HepG2 (cell line): Measurements from ENCODE around the gene RHBDD3. TPM values are rescaled to one million over a fixed set of nuclear protein-coding genes. Genes with fewer than 3 reads are reported as not detected.

Experiments used
- ARHGAP35 ChIP-seq: sonication (generic); formaldehyde crosslinking; IDR thresholded peaks from 2 replicates; pipeline ENCODE4 v1.9.0; 2022; ENCODE audit warnings: mild to moderate bottlenecking, inconsistent platforms, moderate library complexity, missing genetic modification reagents, borderline replicate concordance
- FOXJ3 ChIP-seq: sonication (generic); formaldehyde crosslinking; IDR thresholded peaks from 2 replicates; pipeline ENCODE4 v1.4.0; 2020; ENCODE audit warnings: missing genetic modification reagents, mild to moderate bottlenecking, borderline replicate concordance
- KDM5B ChIP-seq: sonication (generic); formaldehyde crosslinking; IDR thresholded peaks from 2 replicates; pipeline ENCODE4 v1.4.0; 2020; ENCODE audit warnings: missing genetic modification reagents, mild to moderate bottlenecking, borderline replicate concordance
- MATR3 ChIP-seq: sonication (generic); formaldehyde crosslinking; IDR thresholded peaks from 2 replicates; pipeline ENCODE4 v1.4.0; 2020; ENCODE audit warnings: missing genetic modification reagents
- NR2F6 ChIP-seq, 2 experiments: IDR thresholded peaks; 2 replicates each; pipeline ENCODE4 v1.6.1; 2016; ENCODE audit warnings: antibody characterized with exemption in 1 of 2, mild to moderate bottlenecking in 1 of 2
- POGZ ChIP-seq: sonication (generic); formaldehyde crosslinking; IDR thresholded peaks from 2 replicates; pipeline ENCODE4 v1.4.0; 2020; ENCODE audit warnings: mild to moderate bottlenecking, missing genetic modification reagents
- SP5 ChIP-seq: IDR thresholded peaks from 2 replicates; pipeline ENCODE4 v1.6.1; 2016; ENCODE audit warnings: low read depth, borderline replicate concordance
- THAP11 ChIP-seq: IDR thresholded peaks from 2 replicates; pipeline ENCODE4 v1.6.1; 2016; ENCODE audit warnings: missing biosample characterization, missing genetic modification reagents
- ZBTB38 ChIP-seq: sonication (generic); formaldehyde crosslinking; IDR thresholded peaks from 2 replicates; pipeline ENCODE4 v1.5.1; 2020; ENCODE audit warnings: mild to moderate bottlenecking, missing genetic modification reagents
- ZBTB42 ChIP-seq: sonication (generic); formaldehyde crosslinking; IDR thresholded peaks from 2 replicates; pipeline ENCODE4 v1.5.0; 2020; ENCODE audit warnings: mild to moderate bottlenecking, missing genetic modification reagents
- ZBTB8A ChIP-seq: sonication (generic); formaldehyde crosslinking; IDR thresholded peaks from 2 replicates; pipeline ENCODE4 v1.4.0; 2020; ENCODE audit warnings: mild to moderate bottlenecking, low read depth, missing genetic modification reagents, borderline replicate concordance
- ZMYM3 ChIP-seq: sonication (generic); formaldehyde crosslinking; IDR thresholded peaks from 2 replicates; pipeline ENCODE4 v1.5.1; 2020; ENCODE audit warnings: mild to moderate bottlenecking, missing genetic modification reagents
- ZNF337 ChIP-seq: sonication (generic); formaldehyde crosslinking; IDR thresholded peaks from 2 replicates; pipeline ENCODE4 v1.5.1; 2020; ENCODE audit warnings: missing genetic modification reagents, low read depth, mild to moderate bottlenecking, borderline replicate concordance
- ZNF546 ChIP-seq: sonication (generic); formaldehyde crosslinking; conservative IDR thresholded peaks from 2 replicates; pipeline ENCODE4 v1.8.1; 2023; ENCODE audit warnings: mild to moderate bottlenecking, missing genetic modification reagents
- polyA plus RNA-seq, 8 experiments: library from polyadenylated mRNA; depleted of rRNA in 3 of 8; stranded (reverse) in 7 of 8; unstranded in 1 of 8; fragments of >200 nt; fragmentation: Illumina TruSeq in 4 of 8; extraction: Trizol in 4 of 8; gene quantifications; 2 replicates each; pipeline versions ENCODE4 v1.2.1 to v1.2.3, GENCODE V29; 2011 to 2016; ENCODE audit warnings: low read depth in 4 of 8, missing spikeins in 1 of 8, mixed read lengths in 1 of 8; ENCODE audit not compliant: insufficient read depth in 1 of 8
- total RNA-seq, 5 experiments: library from RNA; depleted of rRNA; stranded (reverse); fragments of >200 nt; fragmentation: Illumina TruSeq; extraction: Trizol; gene quantifications; 2 replicates each; pipeline ENCODE4 v1.2.3, GENCODE V29; 2016; ENCODE audit warnings: low read depth in 1 of 5
- TF ChIP-seq, protein P1 (sequence below): IDR thresholded peaks from 2 replicates; pipeline ENCODE4 v1.4.0; 2020; ENCODE audit warnings: mild to moderate bottlenecking, missing genetic modification reagents
- TF ChIP-seq, protein P2 (sequence below): sonication (generic); formaldehyde crosslinking; IDR thresholded peaks from 2 replicates; pipeline ENCODE4 v1.4.0; 2020; ENCODE audit warnings: missing genetic modification reagents
- TF ChIP-seq, protein P3 (sequence below): sonication (generic); formaldehyde crosslinking; IDR thresholded peaks from 2 replicates; pipeline ENCODE4 v1.4.0; 2020; ENCODE audit warnings: mild to moderate bottlenecking, missing genetic modification reagents
- TF ChIP-seq, protein P4 (sequence below): sonication (generic); formaldehyde crosslinking; IDR thresholded peaks from 2 replicates; pipeline ENCODE4 v1.4.0; 2020; ENCODE audit warnings: mild to moderate bottlenecking, missing genetic modification reagents

The RHBDD3 gene
- total and polyA plus RNA-seq, 2 of the 13 experiments (the other 11 are each of a cell fraction or from before 2014, with no cell fraction given): 12.1 to 26.7 TPM

DNA sequence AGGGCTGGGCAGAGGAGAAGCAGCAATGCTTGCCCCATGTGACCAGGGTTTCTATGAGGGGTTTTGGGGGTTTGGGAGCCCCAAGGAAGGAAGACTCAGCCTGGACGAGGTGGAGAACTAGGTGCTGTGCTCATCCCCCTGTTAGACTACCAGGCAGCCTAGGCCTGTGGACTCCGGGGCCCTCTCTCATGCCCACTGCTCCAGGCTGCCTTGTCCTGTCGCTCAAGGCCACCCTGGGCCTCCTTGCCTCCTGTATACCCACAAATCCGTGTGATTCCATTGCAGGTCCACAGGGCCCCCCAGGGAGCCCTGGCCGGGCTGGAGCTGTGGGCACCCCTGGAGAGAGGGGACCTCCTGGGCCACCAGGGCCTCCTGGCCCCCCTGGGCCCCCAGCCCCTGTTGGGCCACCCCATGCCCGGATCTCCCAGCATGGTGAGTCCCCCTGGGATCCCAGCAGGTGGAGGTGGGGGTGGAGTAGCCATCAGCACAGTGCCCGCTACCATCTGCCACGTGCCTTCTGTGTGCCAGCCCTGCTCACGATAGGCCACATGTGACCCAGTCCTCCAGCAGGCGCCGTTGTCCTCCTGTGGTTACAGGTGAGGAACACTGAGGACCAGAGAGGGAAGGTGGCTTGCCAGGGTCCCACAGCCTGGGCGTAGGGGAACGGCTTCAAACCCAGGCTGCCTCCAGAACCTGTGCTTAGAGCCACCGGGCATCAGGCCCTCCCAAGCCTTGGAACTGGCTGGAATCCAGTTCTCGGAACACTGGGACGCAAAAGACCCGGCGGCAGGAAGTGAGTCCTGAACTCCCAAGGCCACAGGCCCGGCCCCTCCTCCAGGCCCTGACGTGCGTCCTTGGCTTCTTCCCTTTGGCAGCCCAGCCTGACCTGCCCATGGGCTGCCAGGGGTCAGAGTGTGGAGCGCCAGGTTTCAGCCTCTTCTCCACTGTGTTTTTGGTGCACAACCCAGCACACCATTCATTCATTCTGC lies 35.5 kb downstream of the RHBDD3 start (continued):
- TF ChIP-seq, protein P1, sequence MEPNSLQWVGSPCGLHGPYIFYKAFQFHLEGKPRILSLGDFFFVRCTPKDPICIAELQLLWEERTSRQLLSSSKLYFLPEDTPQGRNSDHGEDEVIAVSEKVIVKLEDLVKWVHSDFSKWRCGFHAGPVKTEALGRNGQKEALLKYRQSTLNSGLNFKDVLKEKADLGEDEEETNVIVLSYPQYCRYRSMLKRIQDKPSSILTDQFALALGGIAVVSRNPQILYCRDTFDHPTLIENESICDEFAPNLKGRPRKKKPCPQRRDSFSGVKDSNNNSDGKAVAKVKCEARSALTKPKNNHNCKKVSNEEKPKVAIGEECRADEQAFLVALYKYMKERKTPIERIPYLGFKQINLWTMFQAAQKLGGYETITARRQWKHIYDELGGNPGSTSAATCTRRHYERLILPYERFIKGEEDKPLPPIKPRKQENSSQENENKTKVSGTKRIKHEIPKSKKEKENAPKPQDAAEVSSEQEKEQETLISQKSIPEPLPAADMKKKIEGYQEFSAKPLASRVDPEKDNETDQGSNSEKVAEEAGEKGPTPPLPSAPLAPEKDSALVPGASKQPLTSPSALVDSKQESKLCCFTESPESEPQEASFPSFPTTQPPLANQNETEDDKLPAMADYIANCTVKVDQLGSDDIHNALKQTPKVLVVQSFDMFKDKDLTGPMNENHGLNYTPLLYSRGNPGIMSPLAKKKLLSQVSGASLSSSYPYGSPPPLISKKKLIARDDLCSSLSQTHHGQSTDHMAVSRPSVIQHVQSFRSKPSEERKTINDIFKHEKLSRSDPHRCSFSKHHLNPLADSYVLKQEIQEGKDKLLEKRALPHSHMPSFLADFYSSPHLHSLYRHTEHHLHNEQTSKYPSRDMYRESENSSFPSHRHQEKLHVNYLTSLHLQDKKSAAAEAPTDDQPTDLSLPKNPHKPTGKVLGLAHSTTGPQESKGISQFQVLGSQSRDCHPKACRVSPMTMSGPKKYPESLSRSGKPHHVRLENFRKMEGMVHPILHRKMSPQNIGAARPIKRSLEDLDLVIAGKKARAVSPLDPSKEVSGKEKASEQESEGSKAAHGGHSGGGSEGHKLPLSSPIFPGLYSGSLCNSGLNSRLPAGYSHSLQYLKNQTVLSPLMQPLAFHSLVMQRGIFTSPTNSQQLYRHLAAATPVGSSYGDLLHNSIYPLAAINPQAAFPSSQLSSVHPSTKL: peak; percentile 63
- TF ChIP-seq ARHGAP35 (peak; percentile 70; the same call in 1 of the 2 replicates), ZBTB38 (CRISPR knock-in tag) (0 out of 2 replicates have a peak, but pooled peaks have one; percentile 12), THAP11 (peak; percentile 67), ZBTB8A (CRISPR knock-in tag) (no peak), MATR3 (no peak), KDM5B (CRISPR knock-in tag) (peak; percentile 46; the same call in 1 of the 2 replicates), NR2F6 (IDR thresholded peaks at IDR 0.05) (no peak), NR2F6 (CRISPR knock-in tag; IDR thresholded peaks at IDR 0.05) (0 out of 2 replicates have a peak, but pooled peaks have one; percentile 44), ZBTB42 (CRISPR knock-in tag) (no peak), FOXJ3 (CRISPR knock-in tag) (no peak), ZMYM3 (CRISPR knock-in tag) (peak; percentile 87), POGZ (CRISPR knock-in tag) (peak; percentile 58; the same call in 1 of the 2 replicates), SP5 (CRISPR knock-in tag) (peak; percentile 64), ZNF337 (CRISPR knock-in tag) (0 out of 2 replicates have a peak, but pooled peaks have one; percentile 40), ZNF546 (no peak)
- TF ChIP-seq, protein P2, sequence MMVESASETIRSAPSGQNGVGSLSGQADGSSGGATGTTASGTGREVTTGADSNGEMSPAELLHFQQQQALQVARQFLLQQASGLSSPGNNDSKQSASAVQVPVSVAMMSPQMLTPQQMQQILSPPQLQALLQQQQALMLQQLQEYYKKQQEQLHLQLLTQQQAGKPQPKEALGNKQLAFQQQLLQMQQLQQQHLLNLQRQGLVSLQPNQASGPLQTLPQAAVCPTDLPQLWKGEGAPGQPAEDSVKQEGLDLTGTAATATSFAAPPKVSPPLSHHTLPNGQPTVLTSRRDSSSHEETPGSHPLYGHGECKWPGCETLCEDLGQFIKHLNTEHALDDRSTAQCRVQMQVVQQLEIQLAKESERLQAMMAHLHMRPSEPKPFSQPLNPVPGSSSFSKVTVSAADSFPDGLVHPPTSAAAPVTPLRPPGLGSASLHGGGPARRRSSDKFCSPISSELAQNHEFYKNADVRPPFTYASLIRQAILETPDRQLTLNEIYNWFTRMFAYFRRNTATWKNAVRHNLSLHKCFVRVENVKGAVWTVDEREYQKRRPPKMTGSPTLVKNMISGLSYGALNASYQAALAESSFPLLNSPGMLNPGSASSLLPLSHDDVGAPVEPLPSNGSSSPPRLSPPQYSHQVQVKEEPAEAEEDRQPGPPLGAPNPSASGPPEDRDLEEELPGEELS (CRISPR knock-in tag): 0 out of 2 replicates have a peak, but pooled peaks have one; percentile 40
- TF ChIP-seq, protein P3, sequence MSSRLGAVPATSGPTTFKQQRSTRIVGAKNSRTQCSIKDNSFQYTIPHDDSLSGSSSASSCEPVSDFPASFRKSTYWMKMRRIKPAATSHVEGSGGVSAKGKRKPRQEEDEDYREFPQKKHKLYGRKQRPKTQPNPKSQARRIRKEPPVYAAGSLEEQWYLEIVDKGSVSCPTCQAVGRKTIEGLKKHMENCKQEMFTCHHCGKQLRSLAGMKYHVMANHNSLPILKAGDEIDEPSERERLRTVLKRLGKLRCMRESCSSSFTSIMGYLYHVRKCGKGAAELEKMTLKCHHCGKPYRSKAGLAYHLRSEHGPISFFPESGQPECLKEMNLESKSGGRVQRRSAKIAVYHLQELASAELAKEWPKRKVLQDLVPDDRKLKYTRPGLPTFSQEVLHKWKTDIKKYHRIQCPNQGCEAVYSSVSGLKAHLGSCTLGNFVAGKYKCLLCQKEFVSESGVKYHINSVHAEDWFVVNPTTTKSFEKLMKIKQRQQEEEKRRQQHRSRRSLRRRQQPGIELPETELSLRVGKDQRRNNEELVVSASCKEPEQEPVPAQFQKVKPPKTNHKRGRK (CRISPR knock-in tag): no peak
- TF ChIP-seq, protein P4, sequence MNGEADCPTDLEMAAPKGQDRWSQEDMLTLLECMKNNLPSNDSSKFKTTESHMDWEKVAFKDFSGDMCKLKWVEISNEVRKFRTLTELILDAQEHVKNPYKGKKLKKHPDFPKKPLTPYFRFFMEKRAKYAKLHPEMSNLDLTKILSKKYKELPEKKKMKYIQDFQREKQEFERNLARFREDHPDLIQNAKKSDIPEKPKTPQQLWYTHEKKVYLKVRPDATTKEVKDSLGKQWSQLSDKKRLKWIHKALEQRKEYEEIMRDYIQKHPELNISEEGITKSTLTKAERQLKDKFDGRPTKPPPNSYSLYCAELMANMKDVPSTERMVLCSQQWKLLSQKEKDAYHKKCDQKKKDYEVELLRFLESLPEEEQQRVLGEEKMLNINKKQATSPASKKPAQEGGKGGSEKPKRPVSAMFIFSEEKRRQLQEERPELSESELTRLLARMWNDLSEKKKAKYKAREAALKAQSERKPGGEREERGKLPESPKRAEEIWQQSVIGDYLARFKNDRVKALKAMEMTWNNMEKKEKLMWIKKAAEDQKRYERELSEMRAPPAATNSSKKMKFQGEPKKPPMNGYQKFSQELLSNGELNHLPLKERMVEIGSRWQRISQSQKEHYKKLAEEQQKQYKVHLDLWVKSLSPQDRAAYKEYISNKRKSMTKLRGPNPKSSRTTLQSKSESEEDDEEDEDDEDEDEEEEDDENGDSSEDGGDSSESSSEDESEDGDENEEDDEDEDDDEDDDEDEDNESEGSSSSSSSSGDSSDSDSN: peak; percentile 30; the same call in 1 of the 2 replicates
